ENCODE measurements around the gene SWAP70.

SWAP70 gene

GRCh38 chr11:9775398-9775779 lies 111.5 kb downstream of the SWAP70 start:
- no peaks in the 10 kb centered on the region for H3K9me3 ChIP-seq (ENCODE audit: insufficient read depth, low read length)
- no peaks in the 10 kb centered on the region for H3K27me3 ChIP-seq (ENCODE audit: insufficient read depth, insufficient read length)
- no peak overlapping the region for H3K4me3 ChIP-seq (ENCODE audit: insufficient read length, low read depth)
- peaks cover 7% of the 10 kb centered on the region for H3K4me1 ChIP-seq (ENCODE audit: insufficient read depth, insufficient read length)
- DNase-seq (ENCODE audit: low read depth, low spot score), result no peak
- H3K9ac ChIP-seq (ENCODE audit: insufficient read length, low read depth), result no peak overlapping the region
- H3K36me3 ChIP-seq (ENCODE audit: insufficient read depth, insufficient read length, low read length), result peaks cover 10% of the 10 kb centered on the region
- TF ChIP-seq YY1 (IDR thresholded peaks at IDR 0.05; ENCODE audit: insufficient read depth, insufficient read length) (no peak), ZNF274 (IDR thresholded peaks at IDR 0.05; ENCODE audit: low read depth, low read length) (no peak), SUZ12 (IDR thresholded peaks at IDR 0.05; ENCODE audit: extremely low read depth, insufficient read depth, insufficient read length) (no peak)

- TF ChIP-seq SUZ12 (IDR thresholded peaks at IDR 0.05; ENCODE audit: extremely low read depth, insufficient read depth, insufficient read length) (no peak), YY1 (IDR thresholded peaks at IDR 0.05; ENCODE audit: insufficient read depth, insufficient read length) (no peak), ZNF274 (IDR thresholded peaks at IDR 0.05; ENCODE audit: low read depth, low read length) (no peak)
- Histone ChIP-seq H3K36me3 (ENCODE audit: insufficient read depth, insufficient read length, low read length) (peaks cover 18% of the 10 kb centered on the region), H3K9me3 (ENCODE audit: insufficient read depth, low read length) (no peaks in the 10 kb centered on the region), H3K4me1 (ENCODE audit: insufficient read depth, insufficient read length) (peaks cover 7% of the 10 kb centered on the region), H3K27me3 (ENCODE audit: insufficient read depth, insufficient read length) (no peaks in the 10 kb centered on the region), H3K9ac (ENCODE audit: insufficient read length, low read depth) (no peak overlapping the region), H3K4me3 (ENCODE audit: insufficient read length, low read depth) (no peak overlapping the region)
- DNase-seq (ENCODE audit: low read depth, low spot score), result no peak
Observed at GRCh38 chr11:9776203-9776602, 112.3 kb downstream of the SWAP70 start.

- Histone ChIP-seq H3K9ac (ENCODE audit: insufficient read length, low read depth) (no peak overlapping the region), H3K27me3 (ENCODE audit: insufficient read depth, insufficient read length) (no peaks in the 10 kb centered on the region), H3K4me3 (ENCODE audit: insufficient read length, low read depth) (no peak overlapping the region), H3K9me3 (ENCODE audit: insufficient read depth, low read length) (no peaks in the 10 kb centered on the region), H3K4me1 (ENCODE audit: insufficient read depth, insufficient read length) (peaks cover 7% of the 10 kb centered on the region), H3K36me3 (ENCODE audit: insufficient read depth, insufficient read length, low read length) (peaks cover 24% of the 10 kb centered on the region)
- TF ChIP-seq ZNF274 (IDR thresholded peaks at IDR 0.05; ENCODE audit: low read depth, low read length) (no peak), YY1 (IDR thresholded peaks at IDR 0.05; ENCODE audit: insufficient read depth, insufficient read length) (no peak), SUZ12 (IDR thresholded peaks at IDR 0.05; ENCODE audit: extremely low read depth, insufficient read depth, insufficient read length) (no peak)
- no peak for DNase-seq (ENCODE audit: low read depth, low spot score)
Observed at GRCh38 chr11:9777066-9777465, 113.2 kb downstream of the SWAP70 start.

GRCh38 chr11:9777525-9777924 lies 113.6 kb downstream of the SWAP70 start:
- no peak for DNase-seq (ENCODE audit: low read depth, low spot score)
- Histone ChIP-seq H3K27me3 (ENCODE audit: insufficient read depth, insufficient read length) (no peaks in the 10 kb centered on the region), H3K4me1 (ENCODE audit: insufficient read depth, insufficient read length) (peaks cover 7% of the 10 kb centered on the region), H3K36me3 (ENCODE audit: insufficient read depth, insufficient read length, low read length) (peaks cover 24% of the 10 kb centered on the region), H3K9me3 (ENCODE audit: insufficient read depth, low read length) (no peaks in the 10 kb centered on the region), H3K4me3 (ENCODE audit: insufficient read length, low read depth) (no peak overlapping the region), H3K9ac (ENCODE audit: insufficient read length, low read depth) (no peak overlapping the region)
- no peak for TF ChIP-seq YY1 (IDR thresholded peaks at IDR 0.05; ENCODE audit: insufficient read depth, insufficient read length)
- no peak for TF ChIP-seq ZNF274 (IDR thresholded peaks at IDR 0.05; ENCODE audit: low read depth, low read length)
- no peak for TF ChIP-seq SUZ12 (IDR thresholded peaks at IDR 0.05; ENCODE audit: extremely low read depth, insufficient read depth, insufficient read length)

GRCh38 chr11:9780929-9781328 lies 117.1 kb downstream of the SWAP70 start:
- peaks cover 34% of the 10 kb centered on the region for H3K36me3 ChIP-seq (ENCODE audit: insufficient read depth, insufficient read length, low read length)
- H3K4me1 ChIP-seq (ENCODE audit: insufficient read depth, insufficient read length), result peaks cover 4% of the 10 kb centered on the region
- no peaks in the 10 kb centered on the region for H3K9me3 ChIP-seq (ENCODE audit: insufficient read depth, low read length)
- H3K9ac ChIP-seq (ENCODE audit: insufficient read length, low read depth), result no peak overlapping the region
- TF ChIP-seq ZNF274 (IDR thresholded peaks at IDR 0.05; ENCODE audit: low read depth, low read length) (no peak), YY1 (IDR thresholded peaks at IDR 0.05; ENCODE audit: insufficient read depth, insufficient read length) (no peak), SUZ12 (IDR thresholded peaks at IDR 0.05; ENCODE audit: extremely low read depth, insufficient read depth, insufficient read length) (no peak)
- no peak for DNase-seq (ENCODE audit: low read depth, low spot score)
- no peaks in the 10 kb centered on the region for H3K27me3 ChIP-seq (ENCODE audit: insufficient read depth, insufficient read length)
- H3K4me3 ChIP-seq (ENCODE audit: insufficient read length, low read depth), result no peak overlapping the region

- no peak for TF ChIP-seq YY1 (IDR thresholded peaks at IDR 0.05; ENCODE audit: insufficient read depth, insufficient read length)
- TF ChIP-seq ZNF274 (IDR thresholded peaks at IDR 0.05; ENCODE audit: low read depth, low read length), result no peak
- DNase-seq (ENCODE audit: low read depth, low spot score), result no peak
- H3K36me3 ChIP-seq (ENCODE audit: insufficient read depth, insufficient read length, low read length), result peaks cover 55% of the 10 kb centered on the region
- H3K9me3 ChIP-seq (ENCODE audit: insufficient read depth, low read length), result no peaks in the 10 kb centered on the region
- H3K9ac ChIP-seq (ENCODE audit: insufficient read length, low read depth), result no peak overlapping the region
- H3K4me1 ChIP-seq (ENCODE audit: insufficient read depth, insufficient read length), result no peaks in the 10 kb centered on the region
- H3K27me3 ChIP-seq (ENCODE audit: insufficient read depth, insufficient read length), result no peaks in the 10 kb centered on the region
- H3K4me3 ChIP-seq (ENCODE audit: insufficient read length, low read depth), result no peak overlapping the region
Observed at GRCh38 chr11:9783986-9784385, 120.1 kb downstream of the SWAP70 start.

- no peak for DNase-seq (ENCODE audit: low read depth, low spot score)
- Histone ChIP-seq H3K27me3 (ENCODE audit: insufficient read depth, insufficient read length) (no peaks in the 10 kb centered on the region), H3K4me3 (ENCODE audit: insufficient read length, low read depth) (no peak overlapping the region), H3K9me3 (ENCODE audit: insufficient read depth, low read length) (no peaks in the 10 kb centered on the region), H3K36me3 (ENCODE audit: insufficient read depth, insufficient read length, low read length) (peaks cover 52% of the 10 kb centered on the region), H3K4me1 (ENCODE audit: insufficient read depth, insufficient read length) (no peaks in the 10 kb centered on the region), H3K9ac (ENCODE audit: insufficient read length, low read depth) (no peak overlapping the region)
- TF ChIP-seq SUZ12 (IDR thresholded peaks at IDR 0.05; ENCODE audit: extremely low read depth, insufficient read depth, insufficient read length), result no peak
- TF ChIP-seq YY1 (IDR thresholded peaks at IDR 0.05; ENCODE audit: insufficient read depth, insufficient read length), result no peak
- no peak for TF ChIP-seq ZNF274 (IDR thresholded peaks at IDR 0.05; ENCODE audit: low read depth, low read length)
Observed at GRCh38 chr11:9784602-9785315, 120.9 kb downstream of the SWAP70 start.
